GM12872 (cell line): ENCODE data around the gene RAB8A.

Experiments used
- CTCF ChIP-seq: IDR thresholded peaks from 3 replicates; pipeline ENCODE4 v1.5.1; 2011; ENCODE audit warnings: low read depth, mild to moderate bottlenecking, low read length, moderate library complexity; ENCODE audit not compliant: insufficient read depth

RAB8A gene

DNA sequence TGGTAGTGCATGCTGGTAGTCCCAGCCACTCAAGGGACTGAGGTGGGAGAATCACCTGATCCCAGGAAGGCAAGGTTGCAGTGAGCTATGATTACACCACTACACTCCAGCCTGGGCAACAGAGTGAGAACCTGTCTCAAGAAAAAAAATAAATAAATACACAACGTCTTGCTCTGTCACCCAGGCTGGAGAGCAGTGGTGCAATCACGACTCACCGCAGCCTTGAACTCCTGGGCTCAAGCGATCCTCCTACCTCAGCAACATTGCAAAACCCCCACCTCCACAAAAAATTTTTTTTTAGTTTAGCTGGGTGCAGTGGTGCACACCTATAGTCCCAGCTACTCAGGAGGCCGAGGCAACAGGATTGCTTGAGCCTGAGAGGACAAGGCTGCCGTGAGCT is 26.6 kb upstream of the RAB8A start:
- TF ChIP-seq CTCF = no peak

GRCh38 chr19:16087940-16088339 is 23.7 kb upstream of the RAB8A start:
- TF ChIP-seq CTCF = no peak

DNA sequence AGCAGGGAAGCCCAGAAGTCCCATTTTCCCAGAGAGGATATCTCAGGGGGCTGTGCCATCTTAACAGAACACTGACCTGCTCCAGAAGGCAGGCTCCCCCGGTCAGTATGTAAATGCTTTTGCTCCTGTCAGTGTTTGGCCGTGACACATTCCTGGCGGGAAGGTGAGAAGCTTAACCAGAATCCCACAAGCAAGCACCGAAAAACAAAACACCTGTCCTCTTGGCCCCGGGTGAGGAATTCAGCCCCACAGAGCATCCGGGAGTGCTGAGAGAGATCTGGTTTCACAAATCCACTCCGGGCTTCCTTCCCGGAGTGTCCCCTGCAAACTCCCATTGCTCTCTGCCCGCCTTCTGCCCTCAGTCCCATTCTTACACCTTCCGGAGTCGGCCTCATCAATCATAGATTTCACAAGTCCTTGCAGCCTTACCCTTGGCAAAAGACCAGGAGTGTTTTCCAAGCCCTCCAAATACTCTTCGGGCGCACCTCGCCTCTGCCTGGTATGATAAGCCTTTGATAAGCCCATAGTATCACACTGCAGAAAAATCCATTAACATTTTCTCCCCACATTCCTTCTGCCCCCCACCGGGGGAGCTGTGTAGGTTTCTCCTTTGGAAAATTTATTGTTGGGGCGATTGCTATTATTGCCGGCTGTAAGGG is 23.2 kb upstream of the RAB8A start:
- TF ChIP-seq CTCF = 0 out of 3 replicates have a peak, but pooled peaks have one; percentile 6

DNA sequence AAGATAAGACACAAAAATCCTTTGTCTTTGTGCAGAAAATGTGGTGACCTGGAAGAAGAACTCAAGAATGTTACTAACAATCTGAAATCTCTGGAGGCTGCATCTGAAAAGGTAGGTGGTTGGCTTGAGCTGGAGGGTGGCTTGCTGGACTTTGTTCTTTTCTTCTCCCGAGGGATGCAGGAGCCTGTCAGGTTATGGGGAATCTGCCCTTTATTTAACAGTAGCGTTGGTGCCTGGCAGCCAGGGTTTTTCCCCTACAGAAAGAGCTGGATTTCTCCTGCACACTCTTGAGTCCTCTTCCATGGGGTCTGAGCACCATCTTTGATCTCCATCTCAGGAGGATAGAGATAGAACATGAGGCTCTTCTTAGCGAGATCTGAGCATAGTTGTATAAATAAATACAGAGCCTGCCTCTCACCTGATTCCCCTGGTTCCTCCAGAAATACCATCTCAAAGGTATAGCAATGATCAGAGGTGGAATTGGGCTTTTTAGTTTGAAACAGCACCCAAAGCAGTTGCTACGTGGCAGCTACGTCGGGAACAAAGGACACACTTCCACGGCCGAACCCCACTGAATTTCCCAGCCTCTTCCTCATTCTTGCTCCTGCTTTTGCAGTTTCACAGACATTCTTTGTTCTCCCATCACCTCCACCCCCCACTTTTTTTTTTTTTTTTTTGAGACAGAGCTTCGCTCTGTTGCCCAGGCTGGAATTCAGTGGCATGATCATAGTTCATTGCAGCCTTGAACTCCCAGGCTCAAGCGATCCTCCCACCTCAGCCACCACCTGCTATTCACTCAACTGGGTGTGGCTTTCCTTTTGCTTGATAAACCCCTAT is 22.5 kb upstream of the RAB8A start:
- TF ChIP-seq CTCF = no peak

DNA sequence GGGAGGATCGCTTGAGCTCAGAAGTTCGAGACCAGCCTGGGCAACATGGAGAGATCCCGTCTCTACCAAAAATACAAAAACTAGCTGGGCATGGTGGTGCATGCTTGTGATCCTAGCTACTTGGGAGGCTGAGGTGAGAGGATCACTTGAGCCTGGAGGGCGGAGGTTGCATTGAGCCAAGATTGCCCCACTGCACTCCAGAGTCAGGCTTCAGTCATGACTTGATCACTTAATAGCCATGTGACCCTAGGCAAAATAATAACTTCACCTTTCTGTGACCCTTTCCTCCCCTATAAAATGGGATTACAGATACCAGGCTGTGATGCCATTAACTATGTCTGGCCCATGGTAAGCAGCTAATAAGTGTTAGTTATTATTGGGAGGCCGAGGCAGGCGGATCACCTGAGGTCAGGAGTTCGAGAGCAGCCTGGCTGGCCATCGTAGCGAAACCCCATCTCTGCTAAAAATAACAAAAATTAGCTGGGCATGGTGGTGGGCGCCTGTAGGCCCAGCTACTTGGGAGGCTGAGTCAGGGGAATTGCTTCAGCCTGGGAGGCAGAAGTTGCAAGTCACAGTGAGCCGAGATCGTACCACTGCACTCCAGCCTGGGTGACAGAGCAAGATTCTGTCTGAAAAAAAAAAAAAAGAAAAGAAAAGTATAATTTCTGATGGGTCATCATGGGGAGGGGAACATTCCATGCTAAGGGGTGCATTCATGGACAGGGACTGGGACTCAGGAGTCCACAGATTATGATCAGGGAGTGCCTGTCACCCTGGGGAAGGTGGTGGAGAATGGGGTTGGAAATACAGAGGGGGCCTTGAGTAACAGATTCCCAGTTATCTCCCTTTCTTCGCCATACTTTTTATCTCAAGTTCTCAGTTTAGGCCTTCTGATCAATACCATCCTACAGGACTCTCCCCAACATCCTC is 19.9 kb upstream of the RAB8A start:
- no peak for TF ChIP-seq CTCF

DNA sequence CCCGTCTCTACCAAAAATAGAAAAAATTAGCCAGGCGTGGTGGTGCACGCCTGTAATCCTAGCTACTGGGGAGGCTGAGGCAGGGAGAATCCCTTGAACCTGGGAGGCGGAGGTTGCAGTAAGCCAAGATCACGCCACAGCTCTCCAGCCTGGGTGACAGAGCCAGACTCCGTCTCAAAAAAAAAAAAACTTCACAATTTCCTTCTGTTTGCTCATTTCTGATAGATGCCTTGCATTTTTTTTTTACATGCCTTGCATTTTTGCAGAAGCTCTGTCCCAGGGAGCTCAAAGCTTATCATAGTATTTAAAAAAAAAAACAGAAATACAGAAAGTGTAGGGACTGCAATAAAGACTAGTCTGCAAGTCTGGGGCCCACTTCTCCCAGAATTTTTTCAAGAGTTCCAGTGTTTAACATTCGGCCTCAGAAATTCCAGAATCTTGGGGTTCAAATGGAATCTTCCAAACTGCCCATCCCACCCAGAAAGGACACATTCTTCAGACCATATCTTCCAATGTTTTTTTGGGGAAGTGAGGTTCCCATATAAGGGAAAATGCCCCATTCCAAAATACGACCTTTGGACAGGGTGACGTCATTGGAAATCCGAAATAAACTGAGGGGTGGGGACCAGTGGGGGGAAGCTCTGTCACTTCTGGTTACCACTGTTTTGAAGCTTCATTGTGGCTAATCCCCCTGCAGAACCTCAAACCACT is 17.2 kb upstream of the RAB8A start:
- TF ChIP-seq CTCF = no peak
